ENCODE results near the gene SF3B2.
"Not testable (repeated sequence)": the region's sequence is repeated elsewhere in the genome, so short reads cannot be mapped to it uniquely, and the experiment has no call there.

Gene SF3B2, protein sequence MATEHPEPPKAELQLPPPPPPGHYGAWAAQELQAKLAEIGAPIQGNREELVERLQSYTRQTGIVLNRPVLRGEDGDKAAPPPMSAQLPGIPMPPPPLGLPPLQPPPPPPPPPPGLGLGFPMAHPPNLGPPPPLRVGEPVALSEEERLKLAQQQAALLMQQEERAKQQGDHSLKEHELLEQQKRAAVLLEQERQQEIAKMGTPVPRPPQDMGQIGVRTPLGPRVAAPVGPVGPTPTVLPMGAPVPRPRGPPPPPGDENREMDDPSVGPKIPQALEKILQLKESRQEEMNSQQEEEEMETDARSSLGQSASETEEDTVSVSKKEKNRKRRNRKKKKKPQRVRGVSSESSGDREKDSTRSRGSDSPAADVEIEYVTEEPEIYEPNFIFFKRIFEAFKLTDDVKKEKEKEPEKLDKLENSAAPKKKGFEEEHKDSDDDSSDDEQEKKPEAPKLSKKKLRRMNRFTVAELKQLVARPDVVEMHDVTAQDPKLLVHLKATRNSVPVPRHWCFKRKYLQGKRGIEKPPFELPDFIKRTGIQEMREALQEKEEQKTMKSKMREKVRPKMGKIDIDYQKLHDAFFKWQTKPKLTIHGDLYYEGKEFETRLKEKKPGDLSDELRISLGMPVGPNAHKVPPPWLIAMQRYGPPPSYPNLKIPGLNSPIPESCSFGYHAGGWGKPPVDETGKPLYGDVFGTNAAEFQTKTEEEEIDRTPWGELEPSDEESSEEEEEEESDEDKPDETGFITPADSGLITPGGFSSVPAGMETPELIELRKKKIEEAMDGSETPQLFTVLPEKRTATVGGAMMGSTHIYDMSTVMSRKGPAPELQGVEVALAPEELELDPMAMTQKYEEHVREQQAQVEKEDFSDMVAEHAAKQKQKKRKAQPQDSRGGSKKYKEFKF

DNA sequence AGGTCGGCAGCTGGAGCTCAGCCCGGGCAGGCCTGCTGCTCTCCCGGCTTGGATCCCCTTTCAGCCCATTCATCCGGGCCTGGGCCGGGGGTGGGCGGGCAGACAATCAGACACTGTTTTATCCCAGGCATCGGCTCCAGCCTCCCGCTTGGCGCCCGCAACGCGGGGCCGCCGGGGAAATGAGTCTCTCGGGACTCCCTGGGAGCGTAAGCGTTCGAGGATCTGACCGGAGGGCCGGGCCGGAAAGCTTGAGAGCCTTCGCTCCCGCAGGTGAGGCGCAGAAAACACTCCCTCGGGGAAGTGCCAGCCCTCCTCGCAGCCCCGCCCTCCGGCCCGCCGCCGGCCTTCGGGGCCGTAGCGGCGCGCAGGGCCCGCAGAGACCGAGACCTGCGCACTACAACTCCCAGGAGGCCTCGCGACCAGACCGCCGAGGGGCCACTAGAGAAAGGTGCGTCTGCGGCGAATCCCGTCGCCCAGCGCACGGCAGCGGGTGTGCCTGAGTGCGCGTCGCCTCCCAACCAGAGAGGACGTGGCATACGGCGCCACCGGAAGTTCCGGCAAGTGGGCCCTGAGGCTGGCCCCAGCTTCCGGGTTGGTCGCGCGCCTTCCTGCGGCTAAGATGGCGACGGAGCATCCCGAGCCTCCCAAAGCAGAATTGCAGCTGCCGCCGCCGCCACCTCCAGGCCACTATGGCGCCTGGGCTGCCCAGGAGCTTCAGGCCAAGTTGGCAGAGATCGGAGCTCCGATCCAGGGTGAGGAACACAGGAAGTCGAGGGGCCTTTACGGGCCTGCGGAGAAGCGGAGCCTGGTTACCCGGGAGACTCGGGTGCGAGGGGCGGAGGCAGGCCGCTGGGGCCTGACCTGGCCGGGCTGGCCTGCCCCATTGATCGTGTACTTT, at the start of gene SF3B2:
Gene SF3B2 (plus strand): TSS at position 599 of the 898 bp plus-strand sequence. CDS start 21 bp downstream, at position 620.
- DNase-seq (ENCODE audit: low spot score): peak; percentile 95

DNA sequence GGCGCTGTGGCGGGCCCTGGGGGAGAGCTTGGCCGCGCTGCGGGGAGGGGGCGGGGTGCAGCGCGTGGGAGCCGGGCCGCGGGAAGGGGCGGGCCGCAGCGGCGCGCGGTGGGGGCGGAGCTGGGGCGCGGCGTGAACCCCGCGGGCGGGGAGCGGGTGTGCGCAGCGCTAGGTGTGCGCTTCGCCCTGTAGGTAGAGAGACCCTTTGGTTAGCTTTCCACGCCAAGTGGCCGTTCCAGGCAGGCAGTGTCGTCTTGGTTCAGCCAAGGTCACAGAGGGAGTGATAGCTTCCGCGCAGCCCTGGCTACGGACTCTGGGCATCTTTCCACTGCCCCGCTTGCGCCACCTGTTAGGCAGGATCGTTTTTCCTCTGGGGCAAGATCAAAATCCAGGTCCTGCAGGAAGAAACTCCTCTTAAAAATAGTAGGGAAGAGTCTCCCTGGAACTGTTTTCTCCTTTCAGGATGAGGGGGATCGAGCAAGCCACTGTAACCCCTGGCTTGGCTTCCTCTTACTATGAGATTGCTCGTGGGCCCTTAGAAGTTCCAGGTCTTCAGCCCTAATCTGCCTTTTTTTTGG, 49.4 kb upstream of the SF3B2 start:
- DNase-seq (ENCODE audit: low spot score): peak; percentile 85

DNA sequence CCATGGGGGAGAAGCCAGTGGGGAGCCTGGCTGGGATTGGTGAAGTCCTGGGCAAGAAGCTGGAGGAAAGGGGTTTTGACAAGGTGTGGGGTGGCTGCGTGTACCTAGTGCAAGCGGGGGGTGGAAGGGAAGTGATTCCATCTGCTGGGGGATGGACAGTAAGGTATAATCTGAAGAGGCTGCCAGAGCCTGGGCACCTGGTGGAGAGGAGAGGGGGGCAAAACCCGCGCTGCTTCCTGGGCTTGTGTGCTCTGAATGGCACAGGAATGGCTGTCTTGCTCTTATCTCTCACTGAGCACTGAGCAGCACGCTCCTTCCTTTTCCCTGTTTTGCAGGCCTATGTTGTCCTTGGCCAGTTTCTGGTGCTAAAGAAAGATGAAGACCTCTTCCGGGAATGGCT, 48.9 kb upstream of the SF3B2 start:
- DNase-seq (ENCODE audit: low spot score): no peak

DNA sequence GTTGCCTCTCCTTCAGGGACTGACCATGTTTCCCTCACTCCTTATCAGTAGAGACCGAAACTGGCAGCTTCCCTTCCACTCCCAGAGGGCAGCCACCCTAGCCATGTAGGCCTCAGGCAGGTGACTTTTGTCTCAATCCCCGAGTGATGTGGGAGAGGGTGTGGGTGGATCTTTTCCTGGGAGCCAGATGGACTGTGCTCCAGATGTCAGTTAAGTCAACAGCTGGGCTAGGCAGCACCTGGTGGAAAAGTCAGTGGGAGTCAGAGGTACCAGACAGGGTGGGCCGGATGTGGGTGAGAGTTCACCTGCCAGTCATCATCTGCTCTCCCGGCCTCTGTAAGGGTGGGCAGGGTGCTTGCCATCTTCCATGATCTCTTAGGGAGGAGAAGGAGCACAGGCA, 48.0 kb upstream of the SF3B2 start:
- DNase-seq (ENCODE audit: low spot score): no peak

DNA sequence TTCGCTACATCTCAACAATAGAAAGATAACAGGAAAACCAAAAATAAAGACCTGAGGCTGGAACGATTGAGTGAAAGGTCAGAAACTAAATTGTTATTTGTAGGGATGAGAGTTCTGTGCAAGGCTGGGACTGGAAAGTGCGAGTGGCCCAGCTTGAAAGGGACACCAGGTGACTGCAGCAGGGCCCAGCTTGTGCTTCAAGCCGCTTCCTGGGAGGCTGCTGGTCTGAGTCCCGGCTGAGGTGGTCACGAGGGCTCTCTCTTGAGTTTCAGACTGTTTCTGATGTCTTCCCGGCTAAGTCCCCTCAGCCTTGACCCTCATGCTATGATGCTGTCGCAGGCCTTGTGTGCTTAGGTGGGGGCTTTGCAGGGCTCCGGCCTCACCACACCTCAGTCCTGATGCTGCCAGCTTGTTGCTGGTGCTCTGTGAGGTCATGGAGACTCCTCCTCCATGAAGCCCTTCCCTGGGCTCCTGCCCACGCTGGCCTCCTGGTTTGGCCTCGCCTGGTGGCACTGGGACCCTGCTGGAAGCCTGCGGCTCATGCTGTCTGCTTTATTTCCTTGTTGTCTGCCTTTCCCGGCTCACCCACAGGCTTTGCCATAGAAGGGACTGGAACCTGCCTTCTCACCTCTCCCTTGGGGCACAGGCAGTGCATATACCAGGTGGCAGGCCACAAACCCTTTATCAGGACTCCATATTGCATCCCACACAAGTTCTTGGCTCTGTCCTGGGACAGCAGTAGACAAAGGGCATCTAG, 45.9 kb upstream of the SF3B2 start:
- no peak for DNase-seq (ENCODE audit: low spot score)

DNA sequence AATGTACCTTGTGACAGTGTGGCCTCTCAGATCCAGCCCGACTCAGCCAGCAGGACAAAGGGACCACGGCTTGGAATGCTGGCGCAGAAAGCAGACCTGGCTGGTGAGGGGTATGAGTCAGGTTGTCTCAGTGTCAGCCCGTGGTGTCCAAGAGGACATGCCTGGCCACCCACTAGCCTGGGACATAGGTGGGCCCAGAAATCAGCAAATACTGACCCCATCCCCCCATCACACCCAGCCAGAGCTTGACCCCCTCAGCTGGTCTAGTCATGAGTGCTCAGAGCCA, 45.3 kb upstream of the SF3B2 start:
- no peak for DNase-seq (ENCODE audit: low spot score)

DNA sequence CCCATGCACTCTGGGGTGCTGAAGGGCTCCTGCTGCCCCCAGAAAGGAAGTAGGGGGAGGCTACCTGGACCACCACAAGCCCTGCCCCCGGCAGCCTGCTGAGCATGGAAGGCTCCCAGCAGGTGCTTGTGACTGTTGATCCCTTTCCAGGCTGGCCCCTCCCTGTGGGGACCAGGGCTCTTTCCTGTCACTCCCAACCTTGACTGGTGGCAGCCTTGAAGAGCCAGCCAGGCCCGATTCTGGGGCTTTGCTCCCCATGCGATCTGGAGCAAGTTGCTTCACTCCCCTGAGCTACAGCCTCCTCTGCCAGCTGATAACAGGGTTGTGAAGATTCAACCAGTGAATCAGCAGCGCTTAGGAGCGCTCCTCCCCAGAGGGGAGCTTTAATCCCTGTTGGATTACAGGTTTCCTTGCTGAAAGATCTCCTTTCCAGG, 44.9 kb upstream of the SF3B2 start:
- DNase-seq (ENCODE audit: low spot score): no peak

DNA sequence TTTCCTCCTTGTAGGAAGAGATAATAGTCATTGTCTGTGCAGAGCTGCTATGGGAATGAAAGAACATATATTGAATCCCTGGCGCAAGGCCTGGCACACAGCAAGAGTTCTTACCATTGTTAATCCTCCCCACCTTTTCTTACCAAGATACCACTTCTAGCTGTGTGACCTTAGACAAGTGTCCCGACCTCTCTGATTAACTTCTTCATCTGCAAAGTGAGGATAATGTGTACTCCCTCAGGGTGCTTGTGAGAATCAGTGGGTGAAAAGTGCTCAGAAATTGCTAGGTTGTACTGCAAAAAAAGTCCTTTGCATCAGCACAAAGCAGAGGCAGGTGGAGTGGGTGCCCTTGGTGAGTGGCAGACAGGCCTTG, 44.1 kb upstream of the SF3B2 start:
- no peak for DNase-seq (ENCODE audit: low spot score)

DNA sequence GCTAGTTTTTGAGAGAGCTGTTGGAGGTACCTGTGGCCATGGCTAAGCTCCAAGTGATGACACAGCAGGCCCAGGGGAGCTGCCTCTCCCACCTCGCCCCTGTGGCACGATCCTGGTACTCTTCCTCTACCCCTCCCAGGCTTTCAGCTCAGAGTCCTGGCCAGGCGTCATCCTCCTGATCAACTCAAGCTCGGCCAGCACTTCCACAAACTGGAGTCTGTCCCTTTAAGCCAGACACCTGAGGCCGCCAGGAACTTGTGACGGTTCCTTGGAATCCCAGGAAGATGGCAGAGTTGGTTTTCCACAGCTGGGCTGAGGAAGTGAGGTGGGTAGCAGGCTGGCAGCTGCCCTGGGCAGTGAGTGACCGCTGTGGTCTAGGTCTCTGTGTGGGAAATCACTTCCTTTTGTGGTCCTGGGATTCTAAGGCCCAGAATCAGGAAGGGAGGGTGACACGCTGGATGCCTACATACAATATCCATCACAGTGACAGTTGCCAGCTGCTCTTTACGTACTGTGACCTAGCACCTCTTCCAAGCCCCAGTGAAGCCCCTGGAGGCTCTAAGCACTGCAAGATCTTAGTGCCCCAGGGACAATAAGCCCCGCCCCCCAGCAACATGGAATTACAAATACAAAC, 43.6 kb upstream of the SF3B2 start:
- no peak for DNase-seq (ENCODE audit: low spot score)

DNA sequence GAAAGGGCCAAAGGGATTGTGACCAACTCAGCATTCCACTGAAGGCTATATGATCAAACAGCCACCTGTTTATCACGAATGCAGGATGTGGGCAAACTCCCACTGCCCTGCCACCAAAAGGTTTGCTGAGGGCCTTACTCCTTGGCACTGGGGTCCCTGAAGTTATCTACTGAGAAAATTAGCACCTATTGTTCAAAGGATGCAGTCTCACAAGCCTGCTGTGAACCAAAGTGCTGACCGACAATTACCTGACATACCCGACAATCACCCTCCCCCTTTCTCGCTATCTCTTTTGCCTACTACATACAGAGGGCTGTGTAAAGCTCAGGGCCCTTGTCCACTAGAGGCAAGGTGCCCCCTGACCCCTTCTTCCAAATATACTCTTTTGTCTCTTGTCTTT, 42.1 kb upstream of the SF3B2 start:
- DNase-seq (ENCODE audit: low spot score): not testable (repeated sequence)

DNA sequence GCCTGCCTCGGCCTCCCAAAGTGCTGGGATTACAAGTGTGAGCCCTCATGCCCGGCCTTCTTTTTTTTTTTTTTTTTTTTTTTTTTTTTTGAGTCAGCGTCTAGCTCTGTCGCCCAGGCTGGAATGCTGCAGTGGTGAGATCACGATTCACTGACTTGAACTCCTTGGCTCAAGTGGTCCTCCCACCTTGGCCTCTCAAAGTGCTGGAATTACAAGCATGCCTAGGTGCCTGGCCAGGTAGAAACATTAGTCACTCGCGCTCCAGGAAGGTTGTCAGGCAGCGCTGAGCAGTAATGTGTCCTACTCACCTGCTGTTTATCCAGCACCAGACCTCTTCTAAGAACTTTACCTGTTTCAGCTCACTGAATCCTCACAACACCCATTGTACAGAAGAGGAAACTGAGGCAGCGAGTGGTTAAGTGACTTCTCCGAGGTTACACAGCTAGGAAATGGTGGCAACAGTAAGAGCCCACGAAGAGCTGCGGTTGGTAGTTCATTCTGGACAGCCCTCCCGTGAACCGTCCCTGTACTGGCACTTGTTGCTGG, 40.9 kb upstream of the SF3B2 start:
- DNase-seq (ENCODE audit: low spot score): no peak

DNA sequence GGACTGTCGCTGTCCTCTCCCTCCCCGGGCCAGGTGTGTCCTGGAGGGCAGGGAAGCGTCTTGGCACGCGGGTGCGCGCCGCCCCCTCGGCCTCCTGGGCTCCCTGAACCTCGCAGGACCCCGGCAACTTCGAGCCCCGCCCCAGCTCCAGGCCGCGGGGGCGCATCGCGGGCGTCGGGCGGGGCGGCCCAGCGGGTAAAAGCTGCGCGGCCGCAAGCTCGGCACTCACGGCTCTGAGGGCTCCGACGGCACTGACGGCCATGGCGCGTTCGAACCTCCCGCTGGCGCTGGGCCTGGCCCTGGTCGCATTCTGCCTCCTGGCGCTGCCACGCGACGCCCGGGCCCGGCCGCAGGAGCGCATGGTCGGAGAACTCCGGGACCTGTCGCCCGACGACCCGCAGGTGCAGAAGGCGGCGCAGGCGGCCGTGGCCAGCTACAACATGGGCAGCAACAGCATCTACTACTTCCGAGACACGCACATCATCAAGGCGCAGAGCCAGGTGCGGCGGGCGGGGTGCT, 40.3 kb upstream of the SF3B2 start, which contains the start of gene CST6:
Gene CST6 (plus strand): TSS at position 224 of the 519 bp plus-strand sequence. CDS start 37 bp downstream, at position 261.
- no peak for DNase-seq (ENCODE audit: low spot score)

DNA sequence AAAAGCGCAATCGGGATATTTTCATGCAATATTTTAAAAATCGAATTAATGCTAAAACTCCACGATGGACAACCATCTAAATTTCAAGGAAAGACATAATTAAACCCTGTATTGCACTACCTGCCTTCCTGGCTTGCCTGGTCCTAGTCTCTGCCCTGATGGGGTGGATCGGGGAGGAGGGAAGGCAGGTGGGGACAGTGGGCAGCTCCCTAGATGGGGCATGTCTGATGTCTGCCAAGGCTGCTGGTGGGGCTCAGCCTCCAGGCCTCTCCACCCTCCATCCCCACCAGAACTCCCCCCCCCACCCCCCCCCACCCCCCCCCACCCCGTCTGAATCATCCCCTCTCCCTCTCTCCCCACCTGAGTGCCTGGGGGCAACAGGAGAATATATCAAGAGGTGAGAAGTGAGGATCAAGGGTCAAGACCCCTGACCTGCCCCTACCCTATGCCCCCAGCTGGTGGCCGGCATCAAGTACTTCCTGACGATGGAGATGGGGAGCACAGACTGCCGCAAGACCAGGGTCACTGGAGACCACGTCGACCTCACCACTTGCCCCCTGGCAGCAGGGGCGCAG, 39.7 kb upstream of the SF3B2 start:
- DNase-seq (ENCODE audit: low spot score): no peak

DNA sequence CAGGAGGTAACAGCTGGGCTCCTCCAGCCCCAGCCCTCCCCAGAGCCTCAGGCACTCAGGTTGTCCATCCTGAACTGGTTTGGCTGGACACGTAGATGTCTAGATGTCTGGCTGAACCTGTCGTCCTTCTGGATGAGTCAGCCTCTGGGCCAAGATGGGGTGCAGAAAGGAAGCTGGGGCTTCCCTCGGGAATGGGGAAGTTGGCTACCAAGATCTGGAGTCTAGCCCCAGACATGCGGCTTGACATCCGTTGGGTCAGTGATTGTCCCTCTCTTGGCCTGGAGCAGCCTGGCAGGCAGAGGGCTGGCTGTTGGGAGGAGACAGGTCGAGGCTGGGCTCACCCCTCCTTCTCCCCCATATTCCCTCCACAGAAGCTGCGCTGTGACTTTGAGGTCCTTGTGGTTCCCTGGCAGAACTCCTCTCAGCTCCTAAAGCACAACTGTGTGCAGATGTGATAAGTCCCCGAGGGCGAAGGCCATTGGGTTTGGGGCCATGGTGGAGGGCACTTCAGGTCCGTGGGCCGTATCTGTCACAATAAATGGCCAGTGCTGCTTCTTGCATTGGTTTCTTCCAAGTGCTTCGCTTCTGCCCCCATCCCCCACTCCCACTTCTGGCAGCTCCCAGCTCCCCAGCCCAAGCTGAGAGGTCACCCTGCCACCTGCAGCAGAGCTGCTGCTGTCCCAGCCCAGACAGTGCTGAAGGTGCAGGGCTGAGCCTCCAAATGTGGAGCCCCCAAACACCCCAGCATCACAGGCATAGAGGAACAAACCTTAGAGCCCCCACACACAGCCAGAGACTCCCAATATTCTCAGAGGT, 39.0 kb upstream of the SF3B2 start:
- no peak for DNase-seq (ENCODE audit: low spot score)

DNA sequence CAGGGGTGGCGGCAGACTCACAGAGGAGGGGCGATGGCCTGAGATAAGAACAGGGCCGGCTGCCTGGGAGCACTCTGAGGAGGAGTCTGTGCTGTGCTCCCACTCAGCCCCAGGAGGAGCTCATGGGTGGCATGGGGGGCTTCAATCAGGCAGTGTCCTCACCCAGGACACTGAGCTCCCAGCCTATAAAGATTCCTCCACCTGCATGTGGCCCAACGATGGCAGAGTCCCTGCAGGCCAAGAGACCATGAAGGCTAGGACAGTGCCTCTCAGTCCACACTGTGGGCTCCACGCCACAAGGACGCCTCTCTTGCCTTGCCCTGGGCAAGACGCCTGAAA, 38.4 kb upstream of the SF3B2 start:
- DNase-seq (ENCODE audit: low spot score): no peak

DNA sequence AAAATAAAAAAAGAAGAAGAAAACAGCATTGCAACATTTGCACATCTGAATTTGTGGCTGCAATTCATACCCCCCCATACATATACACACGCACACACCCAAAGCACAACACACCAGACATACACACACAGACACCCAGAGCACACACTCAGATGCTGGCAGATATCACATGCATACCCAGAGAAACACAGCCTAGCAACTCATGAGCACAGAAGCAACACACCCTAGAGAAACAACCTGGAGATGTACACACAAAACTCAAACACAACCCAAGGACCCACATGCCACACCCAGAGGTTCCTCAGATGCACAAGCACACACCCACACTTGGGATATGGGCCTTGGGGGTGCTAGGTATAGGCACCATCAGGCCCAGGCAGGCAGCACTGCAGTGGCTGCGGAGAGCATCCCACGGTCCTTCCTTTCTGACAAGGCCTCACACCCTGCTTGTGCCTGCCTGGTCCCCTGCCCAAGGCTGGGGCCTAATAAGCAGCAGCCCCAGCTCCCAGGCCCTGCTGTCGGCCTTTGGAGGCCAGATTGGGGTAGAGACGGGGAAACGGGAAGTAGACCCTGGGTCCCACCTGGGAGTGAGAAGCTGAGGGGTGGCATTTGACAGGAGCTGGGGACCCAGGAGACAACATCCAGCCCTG, 37.2 kb upstream of the SF3B2 start:
- no peak for DNase-seq (ENCODE audit: low spot score)

DNA sequence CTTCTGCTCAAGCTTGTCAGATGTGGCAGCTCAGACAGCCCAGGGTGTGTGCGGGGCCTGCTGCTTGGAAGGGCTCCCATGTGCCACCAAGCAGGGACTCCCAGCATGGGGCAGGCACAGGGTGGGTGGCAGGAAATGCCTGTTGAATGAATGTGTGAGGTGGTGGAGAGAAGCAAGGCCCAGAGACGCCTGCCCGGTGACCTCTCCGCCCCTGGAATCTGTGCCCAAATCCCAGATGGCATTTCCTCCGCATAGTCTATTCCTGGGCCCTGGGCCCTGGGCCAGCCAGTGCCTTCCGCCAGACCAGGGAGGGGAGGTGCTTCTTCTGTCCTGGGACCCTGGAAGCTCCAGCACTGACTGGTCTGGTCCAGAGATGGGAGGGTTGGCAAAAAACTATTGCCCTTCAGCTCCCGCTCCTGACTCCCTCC, 36.7 kb upstream of the SF3B2 start:
- DNase-seq (ENCODE audit: low spot score): no peak

Data from germinal center (tissue), 1 donor.